ENCODE data around the gene CORO1C.
"Not testable (repeated sequence)": the region's sequence is repeated elsewhere in the genome, so short reads cannot be mapped to it uniquely, and the experiment has no call there.

CORO1C gene

GRCh38 chr12:108671110-108671509 lies 60.2 kb downstream of the CORO1C start:
- DNase-seq, result no peak

DNA sequence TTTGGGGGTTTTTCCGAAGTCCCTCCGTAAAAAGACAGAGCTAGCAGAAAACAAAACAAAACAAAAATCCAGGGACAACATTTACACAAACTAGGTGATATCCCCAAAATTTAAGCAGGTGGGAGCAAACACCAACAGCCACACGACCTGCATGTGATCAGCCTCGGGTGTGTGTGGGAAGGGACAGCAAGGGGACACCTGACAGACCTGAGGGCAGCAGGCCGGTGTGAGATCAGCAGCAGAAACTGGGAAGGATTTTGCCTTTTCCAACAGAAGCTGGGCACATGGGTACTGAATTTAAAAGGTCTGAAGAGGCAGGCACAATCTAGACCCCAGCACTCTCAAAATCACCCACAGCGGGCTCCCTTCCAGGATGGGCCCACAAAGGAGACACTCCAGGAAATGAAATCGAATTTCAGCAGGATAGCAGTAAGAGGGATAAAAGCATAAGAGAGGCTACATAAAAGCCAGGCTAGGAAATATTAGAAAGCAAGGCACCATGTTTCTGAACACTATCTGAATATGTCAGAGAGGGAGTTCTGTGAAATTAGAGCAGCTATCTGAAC lies 61.2 kb downstream of the CORO1C start:
- peak; percentile 74 for DNase-seq

GRCh38 chr12:108668542-108668941 lies 62.8 kb downstream of the CORO1C start:
- no peak for DNase-seq

DNA sequence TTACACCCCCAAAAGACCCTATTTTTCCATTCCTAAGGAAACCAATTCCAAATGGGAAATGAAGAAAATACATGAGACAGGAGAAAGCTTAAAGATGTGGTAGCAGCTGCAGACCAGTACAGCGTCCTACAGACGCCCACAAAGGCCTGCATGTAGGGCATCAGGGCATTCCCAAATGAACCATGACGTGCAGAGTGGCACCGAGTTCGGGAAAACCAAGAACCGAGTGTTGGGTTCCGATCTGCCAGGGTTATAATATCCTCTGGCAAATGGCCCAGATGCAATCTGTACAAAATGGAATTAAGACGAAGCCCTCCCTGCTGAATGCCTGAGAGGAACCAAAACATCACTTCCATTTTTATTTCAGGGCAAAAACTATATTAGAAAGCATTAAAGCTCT lies 63.3 kb downstream of the CORO1C start:
- peak; percentile 35 for DNase-seq

DNA sequence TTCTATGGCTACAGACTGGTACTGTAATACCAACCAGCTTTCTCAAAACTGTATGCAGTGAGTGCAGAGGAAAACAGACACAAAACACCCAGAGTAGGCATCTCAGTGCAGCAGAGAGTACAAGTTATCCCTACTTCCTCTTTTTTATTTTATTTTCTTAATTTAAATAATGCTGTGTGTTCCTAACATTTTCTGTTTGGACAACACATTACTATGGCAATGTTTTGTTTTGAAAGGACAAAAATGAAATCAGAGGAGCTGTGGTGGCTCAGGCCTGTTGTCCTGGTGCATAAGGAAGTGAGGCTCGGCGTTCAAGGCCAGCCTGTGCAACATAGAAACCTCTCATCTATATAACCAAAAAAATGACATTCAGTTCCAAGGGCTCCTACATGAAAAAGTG lies 64.0 kb downstream of the CORO1C start:
- no peak for DNase-seq

DNA sequence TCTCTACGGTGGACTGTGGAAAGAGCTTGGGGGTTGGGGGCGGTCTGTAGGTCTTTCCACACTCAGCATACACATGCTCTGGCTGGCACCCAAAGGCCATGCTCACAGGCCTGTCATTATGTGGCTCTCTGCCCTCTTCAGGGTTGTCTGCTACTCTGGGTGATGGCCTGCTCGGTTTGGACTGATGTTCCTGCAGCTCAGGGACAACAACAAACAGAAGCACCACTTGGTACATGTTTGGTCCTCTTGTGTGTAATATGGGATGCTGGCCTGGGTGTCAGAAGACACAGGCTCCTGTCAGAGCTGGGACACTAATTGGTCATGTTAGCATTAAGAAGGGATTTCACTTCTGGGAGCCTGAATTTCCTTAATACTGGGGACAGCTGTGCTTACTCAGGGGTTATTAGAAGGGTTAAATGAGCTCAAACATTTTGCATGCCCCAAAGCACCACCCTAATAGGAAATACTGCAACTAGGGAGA lies 64.9 kb downstream of the CORO1C start:
- DNase-seq, result peak; percentile 26

DNA sequence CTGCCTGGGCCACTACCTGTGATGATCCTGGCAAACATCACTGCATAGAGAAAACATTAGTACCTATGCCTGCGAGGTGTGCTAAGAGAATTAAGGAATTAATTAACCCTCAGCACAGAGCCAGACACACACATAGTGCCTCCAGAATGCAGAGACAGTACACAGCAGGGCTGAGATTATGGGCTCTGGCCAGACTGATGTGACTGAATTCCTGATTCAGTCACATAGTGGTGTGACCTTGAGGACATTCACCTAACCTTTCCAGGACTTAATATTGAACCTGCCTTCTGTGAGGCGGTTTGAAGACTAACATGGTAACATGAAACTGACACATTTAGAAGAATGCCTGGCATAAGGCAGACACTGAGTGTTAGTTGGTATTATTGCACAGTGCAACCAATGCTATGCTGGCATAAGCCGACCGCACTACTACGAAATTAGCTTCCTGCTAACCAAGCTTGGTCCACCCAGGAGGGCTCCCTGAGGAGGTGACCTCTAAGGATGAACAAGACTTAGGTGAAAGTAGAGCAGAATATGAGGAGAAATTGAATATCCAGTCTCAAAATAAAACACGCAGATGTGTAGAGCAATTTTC lies 65.6 kb downstream of the CORO1C start:
- no peak for DNase-seq

- peak; percentile 58 for DNase-seq
Measured at GRCh38 chr12:108664338-108665258, 66.7 kb downstream of the CORO1C start.

- no peak for DNase-seq
Measured at GRCh38 chr12:108663324-108664015, 67.8 kb downstream of the CORO1C start.

GRCh38 chr12:108658115-108658514 lies 73.2 kb downstream of the CORO1C start:
- DNase-seq, result not testable (repeated sequence)

DNA sequence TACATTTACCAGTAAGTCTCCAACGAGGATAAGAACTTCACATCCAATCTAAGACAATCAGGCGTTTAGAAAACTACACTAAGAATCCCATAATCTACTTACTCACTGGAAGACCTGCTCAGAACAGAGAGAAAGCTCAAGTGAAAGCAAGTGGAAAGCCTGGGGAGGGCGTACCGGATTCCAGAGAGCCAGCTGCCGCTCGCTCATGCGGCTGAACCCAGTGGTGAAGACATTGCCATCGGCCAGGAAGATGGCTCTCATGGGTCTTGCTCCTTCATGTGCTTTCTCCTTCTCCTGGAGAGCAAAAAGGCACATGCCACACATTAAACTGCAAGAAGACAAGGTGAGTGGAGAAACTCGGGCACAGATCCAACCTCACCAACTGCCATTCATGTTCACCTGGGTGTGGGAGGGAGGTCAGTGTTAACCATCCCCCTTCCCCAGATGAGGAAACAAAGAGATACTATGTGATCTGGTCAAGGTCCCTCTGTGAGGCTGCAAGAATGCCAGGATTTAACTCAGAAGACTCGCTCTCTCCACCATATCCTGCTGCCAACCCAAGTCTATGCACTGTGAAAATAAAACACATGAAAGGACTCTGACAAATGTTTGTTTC lies 74.1 kb downstream of the CORO1C start:
- DNase-seq, result no peak

- not testable (repeated sequence) for DNase-seq
Measured at GRCh38 chr12:108656247-108656646, 75.1 kb downstream of the CORO1C start.

- not testable (repeated sequence) for DNase-seq
Measured at GRCh38 chr12:108655812-108656175, 75.5 kb downstream of the CORO1C start.

DNA sequence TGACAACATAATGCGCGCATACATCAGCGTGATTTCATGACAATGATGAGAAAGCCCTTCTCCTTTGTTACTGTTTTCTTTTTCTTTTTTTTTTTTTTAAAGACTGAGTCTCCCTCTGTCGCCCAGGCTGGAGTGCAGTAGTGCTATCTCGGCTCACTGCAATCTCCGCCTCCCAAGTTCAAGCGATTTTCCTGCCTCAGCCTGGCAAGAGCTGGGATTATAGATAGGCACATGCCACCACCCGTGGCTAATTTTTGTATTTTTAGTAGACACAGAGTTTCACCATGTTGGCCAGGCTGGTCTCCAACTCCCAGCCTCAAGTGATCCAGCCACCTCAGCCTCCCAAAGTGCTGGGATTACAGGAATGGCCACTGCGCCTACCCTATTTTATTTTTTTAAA lies 76.7 kb downstream of the CORO1C start:
- DNase-seq, result not testable (repeated sequence)

DNA sequence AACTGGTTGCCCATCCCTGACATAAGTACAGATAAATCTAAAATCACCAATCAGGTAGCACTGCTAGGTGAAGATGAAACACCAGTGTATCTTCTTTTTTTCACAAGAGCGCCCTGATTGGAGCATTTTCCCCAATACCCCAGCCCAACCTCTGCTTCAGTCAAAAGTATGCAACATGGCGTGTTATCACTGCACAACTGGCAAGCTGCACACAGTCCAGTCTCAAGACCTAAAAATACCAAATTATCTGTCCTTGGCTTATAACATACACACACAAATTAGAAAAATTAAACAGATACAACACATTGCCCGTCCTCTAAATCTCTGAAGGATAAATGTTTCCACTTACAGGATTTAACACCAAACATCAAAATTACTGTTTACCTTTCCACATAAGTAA lies 77.4 kb downstream of the CORO1C start:
- DNase-seq, result no peak

- DNase-seq, result no peak
Measured at GRCh38 chr12:108653082-108653516, 78.2 kb downstream of the CORO1C start.

- DNase-seq, result no peak
Measured at GRCh38 chr12:108650083-108650482, 81.2 kb downstream of the CORO1C start.

- DNase-seq, result no peak
Measured at GRCh38 chr12:108649669-108650068, 81.6 kb downstream of the CORO1C start.

- no peak for DNase-seq
Measured at GRCh38 chr12:108649126-108649525, 82.2 kb downstream of the CORO1C start.

GRCh38 chr12:108648371-108648770 lies 82.9 kb downstream of the CORO1C start:
- no peak for DNase-seq

DNA sequence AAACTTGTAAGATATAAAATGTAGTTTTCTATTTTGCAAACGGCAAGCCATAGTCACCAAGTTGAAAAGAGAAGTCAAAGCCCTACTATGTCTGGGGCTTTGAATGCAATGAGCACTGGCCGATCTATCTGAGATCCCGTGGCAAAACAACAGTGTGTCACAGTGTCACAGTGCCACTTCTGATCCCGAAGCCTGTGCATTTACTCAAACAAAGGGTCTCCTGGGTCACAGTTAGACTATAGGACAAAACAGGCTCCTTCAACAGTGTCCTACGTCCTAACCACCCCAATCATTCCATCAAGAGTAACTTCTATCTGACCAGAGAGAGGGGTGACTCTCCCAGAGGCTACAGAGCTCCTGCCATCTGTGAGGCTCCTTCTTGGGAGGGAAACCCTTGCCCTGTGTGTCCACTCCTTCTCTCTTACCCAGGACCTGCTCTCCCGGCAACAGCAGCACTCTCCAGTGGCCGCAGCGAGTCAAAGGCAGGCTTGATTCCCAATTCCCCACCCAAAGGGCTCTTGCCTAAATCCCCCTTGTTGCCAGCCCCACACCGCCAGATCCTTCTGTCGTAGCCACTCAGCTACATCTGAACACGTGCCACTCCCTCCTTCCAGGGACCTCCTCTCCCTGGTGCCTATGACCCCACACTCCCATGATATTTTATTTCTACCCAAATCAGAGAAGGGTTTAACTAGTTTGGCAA lies 83.6 kb downstream of the CORO1C start:
- no peak for DNase-seq

Data from NCI-H1092 treated with DMSO at 0.1 percent for 48 hours (cell line).